HepG2 (cell line): ENCODE data around the gene RTP5. TPM values are rescaled to one million over a fixed set of nuclear protein-coding genes. Genes with fewer than 3 reads are reported as not detected.

Source experiments
- ATAC-seq: fragments of 200-7000 bp; cut with Tn5 transposase; 3 replicates; pipeline ENCODE4 v1.9.1; 2020; ENCODE audit warnings: mild to moderate bottlenecking, moderate library complexity
- BruUV-seq: library from RNA; stranded (reverse); fragments of 400-500 nt; replicated peaks from 2 replicates; lab custom pipeline; 2021; lab: Mats Ljungman, UMichigan
- CTCF ChIA-PET: fragments of 300-600 bp; formaldehyde crosslinking; extraction: SDS; loops from one replicate; lab custom pipeline; 2021; ENCODE audit warnings: low total read pairs, inconsistent platforms, low intra/inter-chr PET ratio; lab: Yijun Ruan, JAX
- POLR2A ChIA-PET: fragments of 350-600 bp; sonication (Branson Sonifier 250); formaldehyde crosslinking; loops from one replicate; lab custom pipeline; 2020; ENCODE audit warnings: antibody characterized with exemption, inconsistent platforms; lab: Yijun Ruan, JAX
- DNase-seq: peaks from one replicate; pipeline ENCODE4 v3.0.0-alpha.2; 2015; ENCODE audit warnings: low spot score
- FAIRE-seq: peaks from 3 replicates; lab custom pipeline; 2011; peaks lifted over from hg19 to GRCh38; lab: Jason Lieb, UNC
- H2AFZ ChIP-seq: one replicate; pipeline ENCODE4 v1.6.1; 2011; ENCODE audit warnings: low read length, inconsistent platforms
- H3K27ac ChIP-seq: fragments of 300-600 bp; 3 replicates; pipeline ENCODE4 v1.8.0; 2011; ENCODE audit warnings: mixed run types, mild to moderate bottlenecking, mixed read lengths, low read length, inconsistent platforms; ENCODE audit not compliant: insufficient read depth; ENCODE audit errors: extremely low read length
- H3K27me3 ChIP-seq, 2 experiments: fragments of 200-600 bp in 1 of 2; 2 replicates in 1 of 2; 3 replicates in 1 of 2; pipeline versions ENCODE4 v1.6.0 to v1.8.0; 2011; ENCODE audit warnings: low read length in 2 of 2, mild to moderate bottlenecking in 2 of 2, moderate library complexity in 2 of 2, inconsistent platforms in 1 of 2; ENCODE audit not compliant: insufficient read depth in 2 of 2, control insufficient read depth in 1 of 2
- H3K36me3 ChIP-seq, 2 experiments: fragments of 200-600 bp in 1 of 2; replicated peaks in 1 of 2; 2 replicates in 1 of 2; 3 replicates in 1 of 2; pipeline versions ENCODE4 v1.5.1 to v1.8.0; 2011; ENCODE audit warnings: low read length in 2 of 2, inconsistent platforms in 1 of 2; ENCODE audit not compliant: insufficient read depth in 2 of 2, control insufficient read depth in 1 of 2
- H3K4me1 ChIP-seq: 2 replicates; pipeline ENCODE4 v1.5.1; 2012; ENCODE audit warnings: low read length, inconsistent platforms; ENCODE audit not compliant: insufficient read depth
- H3K4me2 ChIP-seq: 2 replicates; pipeline ENCODE4 v1.6.0; 2011; ENCODE audit warnings: low read depth, low read length, inconsistent platforms
- H3K4me3 ChIP-seq, 3 experiments: fragments of 200-600 bp in 1 of 3; sonication (generic), shearing (Covaris generic) in 1 of 3; replicated peaks in 1 of 3; 2 replicates each; pipeline ENCODE4 v1.5.1; 2011 to 2016; ENCODE audit warnings: low read length in 3 of 3, inconsistent platforms in 2 of 3, low read depth in 2 of 3, mild to moderate bottlenecking in 2 of 3, control low read depth in 1 of 3, mixed read lengths in 1 of 3; ENCODE audit not compliant: insufficient read depth in 1 of 3
- H3K79me2 ChIP-seq: one replicate; pipeline ENCODE4 v1.6.1; 2011; ENCODE audit warnings: low read length, inconsistent platforms; ENCODE audit not compliant: insufficient read depth
- H3K9ac ChIP-seq: 2 replicates; pipeline ENCODE4 v1.6.0; 2011; ENCODE audit warnings: mild to moderate bottlenecking, low read depth, low read length, inconsistent platforms; ENCODE audit not compliant: insufficient read depth
- H3K9me3 ChIP-seq: 2 replicates; pipeline ENCODE4 v1.5.1; 2012; ENCODE audit warnings: mild to moderate bottlenecking, low read length
- H4K20me1 ChIP-seq: 2 replicates; pipeline ENCODE4 v1.6.0; 2011; ENCODE audit warnings: inconsistent platforms, mild to moderate bottlenecking, low read length, moderate library complexity; ENCODE audit not compliant: insufficient read depth
- CAMTA2 ChIP-seq: sonication (generic); formaldehyde crosslinking; IDR thresholded peaks from 2 replicates; pipeline ENCODE4 v1.4.0; 2020; ENCODE audit warnings: mild to moderate bottlenecking, missing genetic modification reagents, borderline replicate concordance
- CBX1 ChIP-seq: IDR thresholded peaks from one replicate; pipeline ENCODE4 v1.6.1; 2016; ENCODE audit warnings: antibody characterized with exemption, low read depth
- EED ChIP-seq: sonication (generic); formaldehyde crosslinking; IDR thresholded peaks from 2 replicates; pipeline ENCODE4 v1.5.0; 2020; ENCODE audit warnings: mild to moderate bottlenecking, missing genetic modification reagents
- HDAC1 ChIP-seq: sonication (generic); formaldehyde crosslinking; IDR thresholded peaks from 2 replicates; pipeline ENCODE4 v1.5.1; 2020; ENCODE audit warnings: mild to moderate bottlenecking, missing genetic modification reagents
- KLF13 ChIP-seq: sonication (generic); formaldehyde crosslinking; IDR thresholded peaks from 2 replicates; pipeline ENCODE4 v1.4.0; 2020; ENCODE audit warnings: mild to moderate bottlenecking, missing genetic modification reagents
- MXI1 ChIP-seq: IDR thresholded peaks from 3 replicates; pipeline ENCODE4 v1.6.1; 2012; ENCODE audit warnings: low read depth, low read length, inconsistent platforms, borderline replicate concordance
- POGZ ChIP-seq: sonication (generic); formaldehyde crosslinking; IDR thresholded peaks from 2 replicates; pipeline ENCODE4 v1.4.0; 2020; ENCODE audit warnings: mild to moderate bottlenecking, missing genetic modification reagents
- ZFP36 ChIP-seq: fragments of 150-350 bp; IDR thresholded peaks from 2 replicates; pipeline ENCODE4 v1.6.1; 2018; ENCODE audit warnings: borderline replicate concordance, low read length, low read depth; ENCODE audit not compliant: partially characterized antibody
- ZNF317 ChIP-seq: sonication (generic); formaldehyde crosslinking; IDR thresholded peaks from 2 replicates; pipeline ENCODE4 v1.5.0; 2020; ENCODE audit warnings: mild to moderate bottlenecking, missing genetic modification reagents
- ZNF350 ChIP-seq: sonication (generic); formaldehyde crosslinking; IDR thresholded peaks from 2 replicates; pipeline ENCODE4 v1.4.0; 2020; ENCODE audit warnings: mild to moderate bottlenecking, low read depth, missing genetic modification reagents, borderline replicate concordance
- WGBS: methylation state at CpG from one replicate; pipeline ENCODE4 v1.1.6; 2017; ENCODE audit warnings: low lambda C conversion rate; 5-methylcytosine and 5-hydroxymethylcytosine counted together
- in situ Hi-C: cut with HindIII; loops from 2 replicates; pipeline ENCODE4 v1.10.0; 2017; ENCODE audit warnings: low pct_unique_long_range_greater_than_20kb; ENCODE audit not compliant: extremely low pct_ligation_motif_present
- intact Hi-C: fragments of 100-400 bp; cut with micrococcal nuclease; formaldehyde crosslinking; loops from one replicate; pipeline ENCODE4 v1.10.0; 2022; ENCODE audit not compliant: unreplicated experiment
- polyA plus RNA-seq, 8 experiments: library from polyadenylated mRNA; depleted of rRNA in 3 of 8; stranded (reverse) in 7 of 8; unstranded in 1 of 8; fragments of >200 nt; fragmentation: Illumina TruSeq in 4 of 8; extraction: Trizol in 4 of 8; gene quantifications; 2 replicates each; pipeline versions ENCODE4 v1.2.1 to v1.2.3, GENCODE V29; 2011 to 2016; ENCODE audit warnings: low read depth in 4 of 8, missing spikeins in 1 of 8, mixed read lengths in 1 of 8; ENCODE audit not compliant: insufficient read depth in 1 of 8
- total RNA-seq, 5 experiments: library from RNA; depleted of rRNA; stranded (reverse); fragments of >200 nt; fragmentation: Illumina TruSeq; extraction: Trizol; gene quantifications; 2 replicates each; pipeline ENCODE4 v1.2.3, GENCODE V29; 2016; ENCODE audit warnings: low read depth in 1 of 5
- TF ChIP-seq, protein P1 (sequence below): sonication (generic); formaldehyde crosslinking; IDR thresholded peaks from 2 replicates; pipeline ENCODE4 v1.8.1; 2022; ENCODE audit warnings: low read depth, mild to moderate bottlenecking, missing genetic modification reagents
- TF ChIP-seq, protein P2 (sequence below): IDR thresholded peaks from 2 replicates; pipeline ENCODE4 v1.6.1; 2012; ENCODE audit warnings: inconsistent platforms
- TF ChIP-seq, protein P3 (sequence below): sonication (generic); formaldehyde crosslinking; IDR thresholded peaks from 2 replicates; pipeline ENCODE4 v1.5.0; 2020; ENCODE audit warnings: missing genetic modification reagents
- TF ChIP-seq, protein P4 (sequence below): sonication (generic); formaldehyde crosslinking; IDR thresholded peaks from 2 replicates; pipeline ENCODE4 v1.4.0; 2020; ENCODE audit warnings: missing genetic modification reagents
- TF ChIP-seq, protein P5 (sequence below): sonication (generic); formaldehyde crosslinking; IDR thresholded peaks from 2 replicates; pipeline ENCODE4 v1.9.0; 2021; ENCODE audit warnings: missing genetic modification reagents, mild to moderate bottlenecking, borderline replicate concordance

RTP5 gene
- total and polyA plus RNA-seq, 2 of the 13 experiments (the other 11 are each of a cell fraction or from before 2014, with no cell fraction given), result not detected

DNA sequence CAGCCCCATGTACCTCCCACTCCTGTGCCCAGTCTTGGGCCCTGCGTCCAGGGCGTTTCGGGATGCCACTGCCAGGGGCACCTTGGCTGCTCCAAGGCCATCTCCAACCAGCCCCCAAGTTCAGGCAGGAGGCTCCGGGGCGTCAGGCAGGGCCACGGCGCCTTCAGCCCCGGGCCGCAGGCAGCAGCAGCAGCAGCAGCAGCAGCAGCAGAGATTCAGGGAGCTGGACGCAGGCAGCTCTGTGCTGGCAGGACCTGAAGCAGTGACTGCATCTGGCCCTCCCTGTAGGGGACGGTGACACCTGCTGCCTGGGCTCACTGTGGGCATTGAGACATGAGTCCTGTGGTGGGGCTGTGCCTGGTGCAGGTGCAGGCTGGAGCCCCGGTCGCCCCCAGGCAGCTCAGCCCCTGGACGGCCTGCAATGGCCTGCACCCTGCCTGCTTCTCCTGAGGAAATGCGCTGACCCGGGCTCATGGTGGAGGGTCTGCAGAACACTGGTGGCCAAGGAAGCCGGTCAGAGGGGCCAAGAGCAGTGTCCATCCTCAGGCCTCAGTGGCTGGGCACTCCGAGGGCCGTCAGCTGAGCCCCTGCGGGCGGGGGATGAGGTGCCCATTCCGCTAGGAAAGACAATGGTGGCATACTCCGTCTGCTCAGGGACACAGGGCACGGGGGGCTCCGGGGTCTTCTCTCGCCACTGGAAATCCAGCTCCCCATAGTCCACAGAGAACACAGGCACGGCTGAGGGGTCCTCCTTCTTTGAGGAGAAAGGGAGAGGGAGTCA lies 18.8 kb upstream of the RTP5 start:
- H2AFZ ChIP-seq, result no peak overlapping the region
- H3K79me2 ChIP-seq, result no peaks in the 10 kb centered on the region
- no peak overlapping the region for H3K9ac ChIP-seq
- no peak overlapping the region for H3K27ac ChIP-seq
- H3K4me3 ChIP-seq, result peak overlapping the region in 1 of 3 experiments; percentile 49; a peak in 1 of 6 replicates
- ChIA-PET CTCF (no interaction called here), POLR2A (interaction anchor here (1.2 kb wide), 1 partner anchor 42 kb away, joined by 4 read pairs; the partner anchor contains the start of gene NEU4)
- FAIRE-seq, result no peak
- intact Hi-C loops, result no loop called here
- no peaks in the 10 kb centered on the region for H3K36me3 ChIP-seq
- peaks cover 31 to 76% of the 10 kb centered on the region in 2 experiments for H3K27me3 ChIP-seq
- no TSS peak for BruUV-seq
- H4K20me1 ChIP-seq, result no peaks in the 10 kb centered on the region
- H3K4me1 ChIP-seq, result peaks cover 11% of the 10 kb centered on the region
- no peak for DNase-seq
- ATAC-seq, result peak; percentile 65
- H3K9me3 ChIP-seq, result no peaks in the 10 kb centered on the region
- in situ Hi-C loops, result no loop called here
- WGBS, result 11% methylated on average over 12 of the region's 27 CpGs
- H3K4me2 ChIP-seq, result peak overlapping the region; percentile 61
- TF ChIP-seq, protein P1, sequence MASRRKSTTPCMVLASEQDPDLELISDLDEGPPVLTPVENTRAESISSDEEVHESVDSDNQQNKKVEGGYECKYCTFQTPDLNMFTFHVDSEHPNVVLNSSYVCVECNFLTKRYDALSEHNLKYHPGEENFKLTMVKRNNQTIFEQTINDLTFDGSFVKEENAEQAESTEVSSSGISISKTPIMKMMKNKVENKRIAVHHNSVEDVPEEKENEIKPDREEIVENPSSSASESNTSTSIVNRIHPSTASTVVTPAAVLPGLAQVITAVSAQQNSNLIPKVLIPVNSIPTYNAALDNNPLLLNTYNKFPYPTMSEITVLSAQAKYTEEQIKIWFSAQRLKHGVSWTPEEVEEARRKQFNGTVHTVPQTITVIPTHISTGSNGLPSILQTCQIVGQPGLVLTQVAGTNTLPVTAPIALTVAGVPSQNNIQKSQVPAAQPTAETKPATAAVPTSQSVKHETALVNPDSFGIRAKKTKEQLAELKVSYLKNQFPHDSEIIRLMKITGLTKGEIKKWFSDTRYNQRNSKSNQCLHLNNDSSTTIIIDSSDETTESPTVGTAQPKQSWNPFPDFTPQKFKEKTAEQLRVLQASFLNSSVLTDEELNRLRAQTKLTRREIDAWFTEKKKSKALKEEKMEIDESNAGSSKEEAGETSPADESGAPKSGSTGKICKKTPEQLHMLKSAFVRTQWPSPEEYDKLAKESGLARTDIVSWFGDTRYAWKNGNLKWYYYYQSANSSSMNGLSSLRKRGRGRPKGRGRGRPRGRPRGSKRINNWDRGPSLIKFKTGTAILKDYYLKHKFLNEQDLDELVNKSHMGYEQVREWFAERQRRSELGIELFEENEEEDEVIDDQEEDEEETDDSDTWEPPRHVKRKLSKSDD (CRISPR knock-in tag), result no peak
- TF ChIP-seq ZFP36, result no peak
- 0 out of 2 replicates have a peak, but pooled peaks have one; percentile 26 for TF ChIP-seq EED
- TF ChIP-seq, protein P2, sequence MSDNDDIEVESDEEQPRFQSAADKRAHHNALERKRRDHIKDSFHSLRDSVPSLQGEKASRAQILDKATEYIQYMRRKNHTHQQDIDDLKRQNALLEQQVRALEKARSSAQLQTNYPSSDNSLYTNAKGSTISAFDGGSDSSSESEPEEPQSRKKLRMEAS, result no peak
- peak; percentile 42; the same call in 1 of the 2 replicates for TF ChIP-seq KLF13 (CRISPR knock-in tag)
- no peak for TF ChIP-seq CBX1
- TF ChIP-seq, protein P3, sequence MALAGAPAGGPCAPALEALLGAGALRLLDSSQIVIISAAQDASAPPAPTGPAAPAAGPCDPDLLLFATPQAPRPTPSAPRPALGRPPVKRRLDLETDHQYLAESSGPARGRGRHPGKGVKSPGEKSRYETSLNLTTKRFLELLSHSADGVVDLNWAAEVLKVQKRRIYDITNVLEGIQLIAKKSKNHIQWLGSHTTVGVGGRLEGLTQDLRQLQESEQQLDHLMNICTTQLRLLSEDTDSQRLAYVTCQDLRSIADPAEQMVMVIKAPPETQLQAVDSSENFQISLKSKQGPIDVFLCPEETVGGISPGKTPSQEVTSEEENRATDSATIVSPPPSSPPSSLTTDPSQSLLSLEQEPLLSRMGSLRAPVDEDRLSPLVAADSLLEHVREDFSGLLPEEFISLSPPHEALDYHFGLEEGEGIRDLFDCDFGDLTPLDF (CRISPR knock-in tag), result no peak
- TF ChIP-seq, protein P4, sequence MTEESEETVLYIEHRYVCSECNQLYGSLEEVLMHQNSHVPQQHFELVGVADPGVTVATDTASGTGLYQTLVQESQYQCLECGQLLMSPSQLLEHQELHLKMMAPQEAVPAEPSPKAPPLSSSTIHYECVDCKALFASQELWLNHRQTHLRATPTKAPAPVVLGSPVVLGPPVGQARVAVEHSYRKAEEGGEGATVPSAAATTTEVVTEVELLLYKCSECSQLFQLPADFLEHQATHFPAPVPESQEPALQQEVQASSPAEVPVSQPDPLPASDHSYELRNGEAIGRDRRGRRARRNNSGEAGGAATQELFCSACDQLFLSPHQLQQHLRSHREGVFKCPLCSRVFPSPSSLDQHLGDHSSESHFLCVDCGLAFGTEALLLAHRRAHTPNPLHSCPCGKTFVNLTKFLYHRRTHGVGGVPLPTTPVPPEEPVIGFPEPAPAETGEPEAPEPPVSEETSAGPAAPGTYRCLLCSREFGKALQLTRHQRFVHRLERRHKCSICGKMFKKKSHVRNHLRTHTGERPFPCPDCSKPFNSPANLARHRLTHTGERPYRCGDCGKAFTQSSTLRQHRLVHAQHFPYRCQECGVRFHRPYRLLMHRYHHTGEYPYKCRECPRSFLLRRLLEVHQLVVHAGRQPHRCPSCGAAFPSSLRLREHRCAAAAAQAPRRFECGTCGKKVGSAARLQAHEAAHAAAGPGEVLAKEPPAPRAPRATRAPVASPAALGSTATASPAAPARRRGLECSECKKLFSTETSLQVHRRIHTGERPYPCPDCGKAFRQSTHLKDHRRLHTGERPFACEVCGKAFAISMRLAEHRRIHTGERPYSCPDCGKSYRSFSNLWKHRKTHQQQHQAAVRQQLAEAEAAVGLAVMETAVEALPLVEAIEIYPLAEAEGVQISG (CRISPR knock-in tag), result no peak
- no peak for TF ChIP-seq ZNF317
- peak; percentile 62; the same call in 1 of the 2 replicates for TF ChIP-seq CAMTA2 (CRISPR knock-in tag)
- TF ChIP-seq MXI1, result no peak
- no peak for TF ChIP-seq HDAC1 (CRISPR knock-in tag)
- TF ChIP-seq, protein P5, sequence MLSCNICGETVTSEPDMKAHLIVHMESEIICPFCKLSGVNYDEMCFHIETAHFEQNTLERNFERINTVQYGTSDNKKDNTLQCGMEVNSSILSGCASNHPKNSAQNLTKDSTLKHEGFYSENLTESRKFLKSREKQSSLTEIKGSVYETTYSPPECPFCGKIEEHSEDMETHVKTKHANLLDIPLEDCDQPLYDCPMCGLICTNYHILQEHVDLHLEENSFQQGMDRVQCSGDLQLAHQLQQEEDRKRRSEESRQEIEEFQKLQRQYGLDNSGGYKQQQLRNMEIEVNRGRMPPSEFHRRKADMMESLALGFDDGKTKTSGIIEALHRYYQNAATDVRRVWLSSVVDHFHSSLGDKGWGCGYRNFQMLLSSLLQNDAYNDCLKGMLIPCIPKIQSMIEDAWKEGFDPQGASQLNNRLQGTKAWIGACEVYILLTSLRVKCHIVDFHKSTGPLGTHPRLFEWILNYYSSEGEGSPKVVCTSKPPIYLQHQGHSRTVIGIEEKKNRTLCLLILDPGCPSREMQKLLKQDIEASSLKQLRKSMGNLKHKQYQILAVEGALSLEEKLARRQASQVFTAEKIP, result no peak
- TF ChIP-seq ZNF350 (CRISPR knock-in tag), result no peak
- no peak for TF ChIP-seq POGZ (CRISPR knock-in tag)
